HepG2 (cell line): ENCODE results near the gene NFIC. TPM values are rescaled to one million over a fixed set of nuclear protein-coding genes. Genes with fewer than 3 reads are reported as not detected.

Experiments used
- ATAC-seq: fragments of 200-7000 bp; cut with Tn5 transposase; 3 replicates; pipeline ENCODE4 v1.9.1; 2020; ENCODE audit warnings: mild to moderate bottlenecking, moderate library complexity
- BruUV-seq: library from RNA; stranded (reverse); fragments of 400-500 nt; replicated peaks from 2 replicates; lab custom pipeline; 2021; lab: Mats Ljungman, UMichigan
- CTCF ChIA-PET: fragments of 300-600 bp; formaldehyde crosslinking; extraction: SDS; loops from one replicate; lab custom pipeline; 2021; ENCODE audit warnings: low total read pairs, inconsistent platforms, low intra/inter-chr PET ratio; lab: Yijun Ruan, JAX
- POLR2A ChIA-PET: fragments of 350-600 bp; sonication (Branson Sonifier 250); formaldehyde crosslinking; loops from one replicate; lab custom pipeline; 2020; ENCODE audit warnings: antibody characterized with exemption, inconsistent platforms; lab: Yijun Ruan, JAX
- DNase-seq: peaks from one replicate; pipeline ENCODE4 v3.0.0-alpha.2; 2015; ENCODE audit warnings: low spot score
- FAIRE-seq: peaks from 3 replicates; lab custom pipeline; 2011; peaks lifted over from hg19 to GRCh38; lab: Jason Lieb, UNC
- H2AFZ ChIP-seq: one replicate; pipeline ENCODE4 v1.6.1; 2011; ENCODE audit warnings: low read length, inconsistent platforms
- H3K27ac ChIP-seq: fragments of 300-600 bp; 3 replicates; pipeline ENCODE4 v1.8.0; 2011; ENCODE audit warnings: mixed run types, mild to moderate bottlenecking, mixed read lengths, low read length, inconsistent platforms; ENCODE audit not compliant: insufficient read depth; ENCODE audit errors: extremely low read length
- H3K27me3 ChIP-seq, 2 experiments: fragments of 200-600 bp in 1 of 2; 2 replicates in 1 of 2; 3 replicates in 1 of 2; pipeline versions ENCODE4 v1.6.0 to v1.8.0; 2011; ENCODE audit warnings: low read length in 2 of 2, mild to moderate bottlenecking in 2 of 2, moderate library complexity in 2 of 2, inconsistent platforms in 1 of 2; ENCODE audit not compliant: insufficient read depth in 2 of 2, control insufficient read depth in 1 of 2
- H3K36me3 ChIP-seq, 2 experiments: fragments of 200-600 bp in 1 of 2; replicated peaks in 1 of 2; 2 replicates in 1 of 2; 3 replicates in 1 of 2; pipeline versions ENCODE4 v1.5.1 to v1.8.0; 2011; ENCODE audit warnings: low read length in 2 of 2, inconsistent platforms in 1 of 2; ENCODE audit not compliant: insufficient read depth in 2 of 2, control insufficient read depth in 1 of 2
- H3K4me1 ChIP-seq: 2 replicates; pipeline ENCODE4 v1.5.1; 2012; ENCODE audit warnings: low read length, inconsistent platforms; ENCODE audit not compliant: insufficient read depth
- H3K4me2 ChIP-seq: 2 replicates; pipeline ENCODE4 v1.6.0; 2011; ENCODE audit warnings: low read depth, low read length, inconsistent platforms
- H3K4me3 ChIP-seq, 3 experiments: fragments of 200-600 bp in 1 of 3; sonication (generic), shearing (Covaris generic) in 1 of 3; replicated peaks in 1 of 3; 2 replicates each; pipeline ENCODE4 v1.5.1; 2011 to 2016; ENCODE audit warnings: low read length in 3 of 3, inconsistent platforms in 2 of 3, low read depth in 2 of 3, mild to moderate bottlenecking in 2 of 3, control low read depth in 1 of 3, mixed read lengths in 1 of 3; ENCODE audit not compliant: insufficient read depth in 1 of 3
- H3K79me2 ChIP-seq: one replicate; pipeline ENCODE4 v1.6.1; 2011; ENCODE audit warnings: low read length, inconsistent platforms; ENCODE audit not compliant: insufficient read depth
- H3K9ac ChIP-seq: 2 replicates; pipeline ENCODE4 v1.6.0; 2011; ENCODE audit warnings: mild to moderate bottlenecking, low read depth, low read length, inconsistent platforms; ENCODE audit not compliant: insufficient read depth
- H3K9me3 ChIP-seq: 2 replicates; pipeline ENCODE4 v1.5.1; 2012; ENCODE audit warnings: mild to moderate bottlenecking, low read length
- H4K20me1 ChIP-seq: 2 replicates; pipeline ENCODE4 v1.6.0; 2011; ENCODE audit warnings: inconsistent platforms, mild to moderate bottlenecking, low read length, moderate library complexity; ENCODE audit not compliant: insufficient read depth
- AGO2 ChIP-seq: fragments of 200-400 bp; formaldehyde crosslinking; optimal IDR thresholded peaks from 2 replicates; pipeline ENCODE3; 2017; ENCODE audit warnings: mild to moderate bottlenecking, low read depth, low read length, moderate library complexity
- ATF7 ChIP-seq, 2 experiments: fragments of 450-650 bp in 1 of 2; sonication (generic) in 1 of 2; formaldehyde crosslinking in 1 of 2; IDR thresholded peaks; 2 replicates each; pipeline versions ENCODE4 v1.4.0 to v1.6.1; 2016 to 2020; ENCODE audit warnings: antibody characterized with exemption in 1 of 2, mild to moderate bottlenecking in 1 of 2, missing genetic modification reagents in 1 of 2
- CCAR2 ChIP-seq: fragments of 200-400 bp; formaldehyde crosslinking; optimal IDR thresholded peaks from 2 replicates; pipeline ENCODE3; 2018; ENCODE audit warnings: low read depth, mild to moderate bottlenecking, low read length, moderate library complexity
- GABPB1 ChIP-seq: IDR thresholded peaks from 2 replicates; pipeline ENCODE4 v1.6.1; 2016; ENCODE audit warnings: mild to moderate bottlenecking, missing genetic modification reagents, moderate library complexity, missing compliant biosample characterization
- HNRNPL ChIP-seq: fragments of 200-400 bp; formaldehyde crosslinking; IDR thresholded peaks from 2 replicates; pipeline ENCODE4 v1.6.1; 2017; ENCODE audit warnings: mild to moderate bottlenecking, low read depth, low read length
- TBX2 ChIP-seq: sonication (generic); formaldehyde crosslinking; IDR thresholded peaks from 2 replicates; pipeline ENCODE4 v1.5.0; 2020; ENCODE audit warnings: missing genetic modification reagents, mild to moderate bottlenecking, borderline replicate concordance
- WIZ ChIP-seq: sonication (generic); formaldehyde crosslinking; IDR thresholded peaks from 2 replicates; pipeline ENCODE4 v1.5.1; 2020; ENCODE audit warnings: mild to moderate bottlenecking, missing genetic modification reagents
- YY1 ChIP-seq: IDR thresholded peaks from 2 replicates; pipeline ENCODE4 v1.6.1; 2011; ENCODE audit warnings: low read length, low read depth, moderate library complexity, mild to moderate bottlenecking; ENCODE audit not compliant: insufficient read depth, insufficient replicate concordance
- ZFX ChIP-seq: sonication (generic); formaldehyde crosslinking; IDR thresholded peaks from 2 replicates; pipeline ENCODE4 v1.4.0; 2020; ENCODE audit warnings: mild to moderate bottlenecking, low read depth, missing genetic modification reagents, moderate library complexity
- ZNF274 ChIP-seq: sonication (generic); formaldehyde crosslinking; IDR thresholded peaks from 2 replicates; pipeline ENCODE4 v1.5.1; 2020; ENCODE audit warnings: mild to moderate bottlenecking, missing genetic modification reagents
- ZNF891 ChIP-seq: sonication (generic); formaldehyde crosslinking; IDR thresholded peaks from 2 replicates; pipeline ENCODE4 v1.5.0; 2020; ENCODE audit warnings: mild to moderate bottlenecking, missing genetic modification reagents
- WGBS: methylation state at CpG from one replicate; pipeline ENCODE4 v1.1.6; 2017; ENCODE audit warnings: low lambda C conversion rate; 5-methylcytosine and 5-hydroxymethylcytosine counted together
- in situ Hi-C: cut with HindIII; loops from 2 replicates; pipeline ENCODE4 v1.10.0; 2017; ENCODE audit warnings: low pct_unique_long_range_greater_than_20kb; ENCODE audit not compliant: extremely low pct_ligation_motif_present
- intact Hi-C: fragments of 100-400 bp; cut with micrococcal nuclease; formaldehyde crosslinking; loops from one replicate; pipeline ENCODE4 v1.10.0; 2022; ENCODE audit not compliant: unreplicated experiment
- polyA plus RNA-seq, 8 experiments: library from polyadenylated mRNA; depleted of rRNA in 3 of 8; stranded (reverse) in 7 of 8; unstranded in 1 of 8; fragments of >200 nt; fragmentation: Illumina TruSeq in 4 of 8; extraction: Trizol in 4 of 8; gene quantifications; 2 replicates each; pipeline versions ENCODE4 v1.2.1 to v1.2.3, GENCODE V29; 2011 to 2016; ENCODE audit warnings: low read depth in 4 of 8, missing spikeins in 1 of 8, mixed read lengths in 1 of 8; ENCODE audit not compliant: insufficient read depth in 1 of 8
- total RNA-seq, 5 experiments: library from RNA; depleted of rRNA; stranded (reverse); fragments of >200 nt; fragmentation: Illumina TruSeq; extraction: Trizol; gene quantifications; 2 replicates each; pipeline ENCODE4 v1.2.3, GENCODE V29; 2016; ENCODE audit warnings: low read depth in 1 of 5
- TF ChIP-seq, protein P1 (sequence below): sonication (generic); formaldehyde crosslinking; IDR thresholded peaks from 2 replicates; pipeline ENCODE4 v1.4.0; 2020; ENCODE audit warnings: missing genetic modification reagents
- TF ChIP-seq, protein P2 (sequence below): sonication (generic); formaldehyde crosslinking; IDR thresholded peaks from 2 replicates; pipeline ENCODE4 v1.5.1; 2020; ENCODE audit warnings: mild to moderate bottlenecking, missing genetic modification reagents, moderate library complexity
- TF ChIP-seq, protein P3 (sequence below): sonication (generic); formaldehyde crosslinking; IDR thresholded peaks from 2 replicates; pipeline ENCODE4 v1.9.0; 2022; ENCODE audit warnings: low read depth, missing genetic modification reagents

The NFIC gene
- total and polyA plus RNA-seq, 2 of the 13 experiments (the other 11 are each of a cell fraction or from before 2014, with no cell fraction given): 1.3 to 2.5 TPM

DNA sequence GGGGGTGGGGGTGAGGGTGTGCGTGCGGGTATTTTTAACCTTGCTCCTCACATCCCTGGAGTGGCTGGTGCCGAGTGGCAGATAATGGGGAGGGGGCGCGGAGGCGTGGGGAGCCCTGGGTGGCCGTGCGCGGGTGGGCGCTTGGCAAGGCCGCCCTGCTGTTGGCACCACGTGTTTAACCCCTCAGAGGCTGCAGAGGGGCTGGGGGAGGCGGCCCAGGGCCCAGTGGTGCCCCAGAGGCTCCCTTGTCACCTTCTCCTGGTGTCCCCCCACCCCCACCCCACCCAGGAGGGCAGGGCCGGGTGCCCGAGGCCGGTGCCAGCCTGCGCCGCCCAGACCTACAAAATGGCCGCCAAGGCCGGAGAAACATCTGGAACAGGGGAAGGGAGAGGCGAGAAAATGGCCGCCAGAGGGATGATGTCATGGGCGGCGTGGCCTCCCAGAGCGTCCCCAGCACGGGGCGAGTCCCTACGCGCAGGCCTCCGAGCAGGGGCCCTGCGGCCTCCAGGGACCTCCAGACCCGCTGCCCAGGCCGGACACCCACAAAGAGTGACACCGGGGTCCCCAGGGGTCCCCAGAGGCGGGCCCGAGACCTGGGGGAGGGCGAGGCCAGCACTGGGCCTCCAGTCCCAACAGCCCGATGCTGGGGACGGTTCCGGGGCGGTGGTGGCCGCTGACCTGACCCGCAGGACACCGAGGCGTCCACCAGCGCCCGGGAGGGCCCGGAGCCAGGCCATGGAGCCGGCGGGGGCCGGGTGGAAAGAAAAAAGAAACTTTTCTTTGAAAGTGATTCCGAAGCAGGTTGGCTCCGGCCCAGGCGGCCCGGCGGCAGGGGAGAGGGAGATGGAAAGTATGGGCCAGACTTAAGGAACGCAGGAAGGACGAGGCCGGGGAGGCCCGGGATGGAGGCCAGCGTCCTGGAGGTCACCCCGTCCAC is 38.2 kb downstream of the NFIC start:
- DNase-seq (no peak), ATAC-seq (no peak), FAIRE-seq (no peak)
- Histone ChIP-seq H3K4me1 (peaks cover 61% of the 10 kb centered on the region), H3K9ac (no peak overlapping the region), H3K36me3 (no peaks in the 10 kb centered on the region), H3K4me3 (no peak overlapping the region), H3K27ac (no peak overlapping the region), H4K20me1 (no peaks in the 10 kb centered on the region), H3K9me3 (no peaks in the 10 kb centered on the region), H3K4me2 (no peak overlapping the region), H3K27me3 (no peaks in the 10 kb centered on the region), H3K79me2 (no peaks in the 10 kb centered on the region), H2AFZ (no peak overlapping the region)
- no TSS peak for BruUV-seq
- ChIA-PET CTCF (no interaction called here), POLR2A (no interaction called here)
- in situ Hi-C loops (no loop called here), intact Hi-C loops (no loop called here)
- WGBS: 96% methylated on average over 50 of the region's 62 CpGs
- TF ChIP-seq WIZ (CRISPR knock-in tag): no peak
- no peak for TF ChIP-seq ZNF274
- 0 out of 2 replicates have a peak, but pooled peaks have one; percentile 17 for TF ChIP-seq ATF7 (IDR thresholded peaks at IDR 0.05)
- TF ChIP-seq ATF7 (CRISPR knock-in tag; IDR thresholded peaks at IDR 0.05): no peak
- TF ChIP-seq, protein P1, sequence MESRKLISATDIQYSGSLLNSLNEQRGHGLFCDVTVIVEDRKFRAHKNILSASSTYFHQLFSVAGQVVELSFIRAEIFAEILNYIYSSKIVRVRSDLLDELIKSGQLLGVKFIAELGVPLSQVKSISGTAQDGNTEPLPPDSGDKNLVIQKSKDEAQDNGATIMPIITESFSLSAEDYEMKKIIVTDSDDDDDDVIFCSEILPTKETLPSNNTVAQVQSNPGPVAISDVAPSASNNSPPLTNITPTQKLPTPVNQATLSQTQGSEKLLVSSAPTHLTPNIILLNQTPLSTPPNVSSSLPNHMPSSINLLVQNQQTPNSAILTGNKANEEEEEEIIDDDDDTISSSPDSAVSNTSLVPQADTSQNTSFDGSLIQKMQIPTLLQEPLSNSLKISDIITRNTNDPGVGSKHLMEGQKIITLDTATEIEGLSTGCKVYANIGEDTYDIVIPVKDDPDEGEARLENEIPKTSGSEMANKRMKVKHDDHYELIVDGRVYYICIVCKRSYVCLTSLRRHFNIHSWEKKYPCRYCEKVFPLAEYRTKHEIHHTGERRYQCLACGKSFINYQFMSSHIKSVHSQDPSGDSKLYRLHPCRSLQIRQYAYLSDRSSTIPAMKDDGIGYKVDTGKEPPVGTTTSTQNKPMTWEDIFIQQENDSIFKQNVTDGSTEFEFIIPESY: peak; percentile 74
- TF ChIP-seq YY1: peak; percentile 34
- TF ChIP-seq TBX2: 0 out of 2 replicates have a peak, but pooled peaks have one; percentile 1
- TF ChIP-seq HNRNPL: 0 out of 2 replicates have a peak, but pooled peaks have one; percentile 41
- TF ChIP-seq CCAR2: no peak
- TF ChIP-seq, protein P2, sequence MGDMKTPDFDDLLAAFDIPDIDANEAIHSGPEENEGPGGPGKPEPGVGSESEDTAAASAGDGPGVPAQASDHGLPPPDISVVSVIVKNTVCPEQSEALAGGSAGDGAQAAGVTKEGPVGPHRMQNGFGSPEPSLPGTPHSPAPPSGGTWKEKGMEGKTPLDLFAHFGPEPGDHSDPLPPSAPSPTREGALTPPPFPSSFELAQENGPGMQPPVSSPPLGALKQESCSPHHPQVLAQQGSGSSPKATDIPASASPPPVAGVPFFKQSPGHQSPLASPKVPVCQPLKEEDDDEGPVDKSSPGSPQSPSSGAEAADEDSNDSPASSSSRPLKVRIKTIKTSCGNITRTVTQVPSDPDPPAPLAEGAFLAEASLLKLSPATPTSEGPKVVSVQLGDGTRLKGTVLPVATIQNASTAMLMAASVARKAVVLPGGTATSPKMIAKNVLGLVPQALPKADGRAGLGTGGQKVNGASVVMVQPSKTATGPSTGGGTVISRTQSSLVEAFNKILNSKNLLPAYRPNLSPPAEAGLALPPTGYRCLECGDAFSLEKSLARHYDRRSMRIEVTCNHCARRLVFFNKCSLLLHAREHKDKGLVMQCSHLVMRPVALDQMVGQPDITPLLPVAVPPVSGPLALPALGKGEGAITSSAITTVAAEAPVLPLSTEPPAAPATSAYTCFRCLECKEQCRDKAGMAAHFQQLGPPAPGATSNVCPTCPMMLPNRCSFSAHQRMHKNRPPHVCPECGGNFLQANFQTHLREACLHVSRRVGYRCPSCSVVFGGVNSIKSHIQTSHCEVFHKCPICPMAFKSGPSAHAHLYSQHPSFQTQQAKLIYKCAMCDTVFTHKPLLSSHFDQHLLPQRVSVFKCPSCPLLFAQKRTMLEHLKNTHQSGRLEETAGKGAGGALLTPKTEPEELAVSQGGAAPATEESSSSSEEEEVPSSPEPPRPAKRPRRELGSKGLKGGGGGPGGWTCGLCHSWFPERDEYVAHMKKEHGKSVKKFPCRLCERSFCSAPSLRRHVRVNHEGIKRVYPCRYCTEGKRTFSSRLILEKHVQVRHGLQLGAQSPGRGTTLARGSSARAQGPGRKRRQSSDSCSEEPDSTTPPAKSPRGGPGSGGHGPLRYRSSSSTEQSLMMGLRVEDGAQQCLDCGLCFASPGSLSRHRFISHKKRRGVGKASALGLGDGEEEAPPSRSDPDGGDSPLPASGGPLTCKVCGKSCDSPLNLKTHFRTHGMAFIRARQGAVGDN (CRISPR knock-in tag): peak; percentile 19
- TF ChIP-seq ZFX: no peak
- no peak for TF ChIP-seq ZNF891 (CRISPR knock-in tag)
- TF ChIP-seq GABPB1 (CRISPR knock-in tag): 0 out of 2 replicates have a peak, but pooled peaks have one; percentile 5
- peak; percentile 23 for TF ChIP-seq AGO2
- TF ChIP-seq, protein P3, sequence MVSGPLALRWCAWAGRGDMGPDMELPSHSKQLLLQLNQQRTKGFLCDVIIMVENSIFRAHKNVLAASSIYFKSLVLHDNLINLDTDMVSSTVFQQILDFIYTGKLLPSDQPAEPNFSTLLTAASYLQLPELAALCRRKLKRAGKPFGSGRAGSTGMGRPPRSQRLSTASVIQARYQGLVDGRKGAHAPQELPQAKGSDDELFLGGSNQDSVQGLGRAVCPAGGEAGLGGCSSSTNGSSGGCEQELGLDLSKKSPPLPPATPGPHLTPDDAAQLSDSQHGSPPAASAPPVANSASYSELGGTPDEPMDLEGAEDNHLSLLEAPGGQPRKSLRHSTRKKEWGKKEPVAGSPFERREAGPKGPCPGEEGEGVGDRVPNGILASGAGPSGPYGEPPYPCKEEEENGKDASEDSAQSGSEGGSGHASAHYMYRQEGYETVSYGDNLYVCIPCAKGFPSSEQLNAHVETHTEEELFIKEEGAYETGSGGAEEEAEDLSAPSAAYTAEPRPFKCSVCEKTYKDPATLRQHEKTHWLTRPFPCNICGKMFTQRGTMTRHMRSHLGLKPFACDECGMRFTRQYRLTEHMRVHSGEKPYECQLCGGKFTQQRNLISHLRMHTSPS (CRISPR knock-in tag): peak; percentile 19; the same call in 1 of the 2 replicates
